Retinal pigment epithelial cell (primary cell): ENCODE data around the gene CPSF3.

Experiments
- DNase-seq: peaks from one replicate; pipeline ENCODE4 v3.0.0-alpha.2; 2010; ENCODE audit warnings: low read depth
- H3K4me3 ChIP-seq: 2 replicates; pipeline ENCODE4 v1.5.1; 2011; ENCODE audit warnings: mild to moderate bottlenecking, low read length, control low read depth, moderate library complexity
- TF ChIP-seq, protein P1 (sequence below): conservative IDR thresholded peaks from 2 replicates; pipeline ENCODE4 v1.5.1; 2011; ENCODE audit warnings: low read depth, low read length, control low read depth, inconsistent platforms

CPSF3 gene

DNA sequence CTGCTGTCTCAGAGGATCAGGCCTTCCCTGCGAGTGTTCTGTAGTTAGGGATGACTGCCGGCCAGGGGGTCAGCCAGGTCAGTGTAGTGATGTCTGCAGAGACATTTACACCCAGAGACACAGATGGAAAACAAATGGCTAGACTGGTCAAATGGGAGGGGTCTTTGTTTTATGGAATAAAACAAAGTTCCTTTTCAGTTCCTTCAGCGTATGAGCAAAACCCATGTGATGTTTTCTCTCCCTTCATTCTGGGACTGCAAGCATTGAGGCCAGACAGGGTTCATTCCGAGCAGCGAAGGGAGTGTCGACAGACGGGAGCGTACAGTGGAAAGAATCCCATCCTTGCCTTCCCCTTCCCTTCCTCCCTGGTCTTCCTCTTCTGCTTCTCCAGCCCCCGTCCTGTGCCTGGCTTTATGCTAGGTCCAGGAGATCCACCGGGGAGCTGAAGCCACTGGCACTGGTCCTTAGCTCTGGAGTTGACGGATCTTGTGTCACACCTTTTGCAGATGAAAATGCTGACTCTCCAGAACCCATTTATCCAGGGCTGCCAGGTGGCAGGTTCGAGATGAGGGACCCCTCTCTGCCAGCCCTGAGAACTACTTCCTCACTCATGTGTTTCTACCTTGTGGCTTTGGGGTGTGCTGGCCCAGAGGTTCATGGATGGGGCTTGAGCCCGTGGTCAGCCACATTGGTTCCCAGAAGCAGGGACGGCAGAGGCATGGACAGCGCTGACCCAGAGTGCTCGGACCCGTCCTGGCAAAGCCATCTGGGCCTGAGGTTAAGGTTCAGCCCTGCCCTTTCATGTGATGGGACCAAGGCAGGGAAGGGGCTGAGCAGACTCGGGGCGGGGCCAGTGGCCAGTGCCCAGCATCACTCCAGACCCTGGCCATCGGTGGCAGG is 24.3 kb upstream of the CPSF3 start:
- TF ChIP-seq, protein P1, sequence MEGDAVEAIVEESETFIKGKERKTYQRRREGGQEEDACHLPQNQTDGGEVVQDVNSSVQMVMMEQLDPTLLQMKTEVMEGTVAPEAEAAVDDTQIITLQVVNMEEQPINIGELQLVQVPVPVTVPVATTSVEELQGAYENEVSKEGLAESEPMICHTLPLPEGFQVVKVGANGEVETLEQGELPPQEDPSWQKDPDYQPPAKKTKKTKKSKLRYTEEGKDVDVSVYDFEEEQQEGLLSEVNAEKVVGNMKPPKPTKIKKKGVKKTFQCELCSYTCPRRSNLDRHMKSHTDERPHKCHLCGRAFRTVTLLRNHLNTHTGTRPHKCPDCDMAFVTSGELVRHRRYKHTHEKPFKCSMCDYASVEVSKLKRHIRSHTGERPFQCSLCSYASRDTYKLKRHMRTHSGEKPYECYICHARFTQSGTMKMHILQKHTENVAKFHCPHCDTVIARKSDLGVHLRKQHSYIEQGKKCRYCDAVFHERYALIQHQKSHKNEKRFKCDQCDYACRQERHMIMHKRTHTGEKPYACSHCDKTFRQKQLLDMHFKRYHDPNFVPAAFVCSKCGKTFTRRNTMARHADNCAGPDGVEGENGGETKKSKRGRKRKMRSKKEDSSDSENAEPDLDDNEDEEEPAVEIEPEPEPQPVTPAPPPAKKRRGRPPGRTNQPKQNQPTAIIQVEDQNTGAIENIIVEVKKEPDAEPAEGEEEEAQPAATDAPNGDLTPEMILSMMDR, result no peak
- H3K4me3 ChIP-seq, result no peak overlapping the region
- peak; percentile 54 for DNase-seq

DNA sequence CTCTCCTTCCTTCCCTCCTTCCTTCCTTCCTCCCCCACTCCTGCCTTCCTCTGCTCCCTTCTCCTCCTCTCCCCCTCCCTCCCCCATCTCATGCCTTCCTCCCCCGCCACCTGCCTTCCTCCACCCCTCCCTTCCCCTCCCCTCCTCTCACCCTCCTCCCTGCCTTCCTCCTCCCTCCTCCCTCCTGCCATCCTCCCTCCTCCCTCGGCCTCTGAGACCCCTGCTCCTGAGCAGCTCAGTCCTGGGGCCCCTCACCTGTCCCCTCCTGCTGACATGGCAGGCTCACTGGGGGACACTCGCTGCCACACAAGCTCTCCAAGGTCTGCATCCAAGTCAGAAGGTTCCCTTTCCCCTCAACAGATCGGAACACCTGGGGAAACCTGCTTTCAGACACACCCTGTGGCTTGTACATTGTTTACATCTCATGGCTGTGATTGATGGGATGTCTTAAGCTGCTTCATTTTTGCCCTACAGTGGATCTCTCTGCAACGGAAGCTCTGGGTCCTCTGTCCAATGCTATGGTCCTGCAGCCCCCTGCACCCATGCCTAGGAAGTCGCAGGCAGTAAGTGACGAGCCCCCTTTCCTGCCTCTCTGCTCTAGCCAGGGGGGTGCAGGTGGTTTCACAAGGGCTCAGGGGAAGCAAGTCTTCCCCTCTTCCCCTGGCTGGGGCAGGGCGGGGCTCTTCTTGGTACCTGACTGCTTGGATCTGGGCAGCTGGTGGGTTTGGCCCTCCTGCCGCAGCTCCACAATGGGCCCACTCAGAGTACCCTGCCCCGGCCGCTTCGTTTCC is 23.0 kb upstream of the CPSF3 start:
- H3K4me3 ChIP-seq, result no peak overlapping the region
- TF ChIP-seq, protein P1, result no peak
- no peak for DNase-seq

DNA sequence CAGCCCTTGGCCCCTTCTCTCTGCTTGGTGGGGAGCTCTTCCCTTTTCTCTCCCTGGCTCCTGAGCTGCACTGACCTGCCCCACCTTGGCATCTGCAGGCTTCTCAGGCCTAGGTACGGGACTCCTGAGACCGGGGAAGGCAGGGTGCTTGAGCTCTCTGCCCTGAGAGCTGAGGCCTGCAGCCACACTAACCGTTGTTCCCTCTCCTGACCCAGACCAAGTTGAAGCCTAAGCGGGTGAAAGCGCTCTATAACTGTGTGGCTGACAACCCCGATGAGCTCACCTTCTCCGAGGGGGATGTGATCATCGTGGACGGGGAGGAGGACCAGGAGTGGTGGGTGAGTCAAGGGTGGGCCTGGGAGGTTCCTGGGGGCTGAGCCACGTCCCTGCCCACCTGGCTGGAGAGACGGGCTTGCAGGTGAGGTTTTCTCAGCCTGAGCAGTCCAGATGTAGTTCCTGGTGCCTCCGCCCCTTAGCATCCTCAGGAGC is 22.4 kb upstream of the CPSF3 start:
- TF ChIP-seq, protein P1, result no peak
- no peak for DNase-seq
- H3K4me3 ChIP-seq, result no peak overlapping the region

DNA sequence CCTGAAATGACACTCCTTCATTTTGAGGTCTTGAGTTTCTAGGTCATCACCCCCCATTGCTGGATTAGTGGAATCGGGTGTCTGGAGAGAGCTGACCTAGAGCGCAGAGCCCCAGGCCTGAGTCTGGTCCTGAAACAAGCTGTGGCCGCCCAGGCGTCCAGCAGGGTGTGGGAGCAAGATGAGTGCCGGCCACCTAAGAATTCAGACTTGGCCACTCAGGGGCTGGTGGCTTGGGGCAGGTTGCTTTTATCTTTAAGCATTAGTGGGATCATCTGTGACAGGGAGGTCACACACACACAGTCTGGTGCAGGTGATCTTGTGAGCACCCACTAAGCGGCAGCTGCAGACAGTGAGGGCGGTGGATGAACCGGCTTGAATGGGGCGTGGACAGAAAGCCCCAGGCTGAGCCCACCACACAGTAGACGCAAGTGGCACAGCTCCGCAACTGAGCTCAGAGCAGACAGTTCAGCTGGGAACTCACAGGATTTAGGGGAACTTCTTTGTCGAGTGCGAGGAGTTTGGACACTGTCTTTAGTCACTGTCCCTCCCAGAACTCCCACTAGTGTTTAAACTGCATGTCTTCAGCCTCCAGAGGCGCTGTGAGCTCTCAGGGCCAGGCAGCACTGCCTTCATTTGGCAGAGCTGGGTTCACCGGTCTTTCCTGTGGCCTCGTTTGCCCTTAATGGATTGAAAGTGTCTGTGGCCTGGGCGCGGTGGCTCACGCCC is 21.6 kb upstream of the CPSF3 start:
- TF ChIP-seq, protein P1, result no peak
- H3K4me3 ChIP-seq, result no peak overlapping the region
- no peak for DNase-seq

DNA sequence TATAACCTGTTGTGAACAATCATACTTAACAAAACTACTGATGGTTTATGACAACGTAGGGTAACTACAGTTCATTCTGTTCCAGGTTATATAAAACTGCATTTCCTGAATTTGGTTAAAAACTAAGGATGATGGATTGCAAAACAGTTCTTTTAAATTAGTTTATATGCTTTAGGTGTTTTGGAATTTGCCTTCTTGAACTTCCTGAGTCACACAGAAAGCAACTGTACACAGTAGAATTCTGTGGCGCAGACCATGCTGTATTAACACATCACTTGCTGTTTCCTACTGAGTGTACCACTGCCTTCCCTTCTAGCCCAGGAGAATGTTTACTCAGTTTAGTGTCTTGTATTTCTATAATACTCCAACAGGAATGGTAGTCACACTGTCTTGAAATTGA is 19.5 kb upstream of the CPSF3 start:
- DNase-seq, result no peak
- TF ChIP-seq, protein P1, result no peak
- no peak overlapping the region for H3K4me3 ChIP-seq

DNA sequence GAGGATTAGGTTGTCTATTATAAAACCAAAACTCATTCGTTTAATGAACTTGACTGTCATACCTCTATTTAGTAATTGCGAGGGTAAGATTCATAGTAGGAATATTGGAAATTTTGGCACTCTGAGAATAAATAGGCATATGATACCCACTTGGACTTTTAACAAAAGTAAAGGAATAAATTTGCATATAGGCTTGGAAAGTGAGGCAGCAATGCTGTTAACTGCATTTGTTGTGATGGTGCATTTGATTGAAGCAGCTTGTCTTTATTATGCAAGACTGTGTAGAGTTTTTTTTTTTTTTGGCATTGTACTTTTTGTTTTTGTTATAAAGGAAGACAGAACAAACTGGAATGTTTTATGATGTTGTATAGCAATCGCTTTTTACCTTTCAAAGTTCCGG is 19.0 kb upstream of the CPSF3 start:
- no peak for DNase-seq
- H3K4me3 ChIP-seq, result no peak overlapping the region
- TF ChIP-seq, protein P1, result no peak
